GM18858 (cell line): ENCODE data around the gene FRZB.

Experiments
- ATAC-seq: cut with Tn5 transposase; IDR thresholded peaks from one replicate; pipeline ENCODE4 v1.9.1; 2021; ENCODE audit not compliant: unreplicated experiment

Gene FRZB

GRCh38 chr2:182807319-182807718 is 59.1 kb downstream of the FRZB start:
- ATAC-seq = no peak

- no peak for ATAC-seq
These were observed 62.3 kb downstream of the FRZB start for GRCh38 chr2:182804128-182804527.

GRCh38 chr2:182798736-182799135 is 67.7 kb downstream of the FRZB start:
- ATAC-seq = no peak

GRCh38 chr2:182792441-182792840 is 74.0 kb downstream of the FRZB start:
- ATAC-seq = no peak

- ATAC-seq = no peak
These were observed 81.7 kb downstream of the FRZB start for GRCh38 chr2:182784777-182785176.

GRCh38 chr2:182784058-182784706 is 82.3 kb downstream of the FRZB start:
- ATAC-seq = no peak
